ENCODE data around the gene KRTAP4-3.

Gene KRTAP4-3

DNA sequence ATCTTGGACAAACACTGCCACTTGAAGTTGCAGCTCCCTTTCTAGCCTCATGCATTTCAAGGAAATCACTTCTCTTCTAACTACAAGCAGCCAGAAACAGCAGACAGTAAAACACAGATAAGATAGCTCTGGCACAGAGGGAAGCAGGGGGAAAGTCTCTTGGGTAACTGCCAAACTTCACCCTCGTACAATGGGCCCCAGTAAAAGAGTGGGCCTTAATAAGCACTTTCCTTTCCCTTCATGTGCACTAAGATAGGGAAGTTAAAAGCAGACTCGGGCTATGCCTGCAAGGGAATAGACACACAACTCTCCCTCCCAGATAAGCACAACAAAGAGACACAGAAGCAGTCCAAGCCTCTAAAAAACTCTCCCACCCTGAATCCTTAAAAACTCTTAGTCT, 14.2 kb downstream of the KRTAP4-3 start:
- Histone ChIP-seq H3K27ac (ENCODE audit: low read depth, low read length, poor library complexity, severe bottlenecking) (no peak overlapping the region), H3K9me2 (ENCODE audit: low read depth, low read length) (no peaks in the 10 kb centered on the region), H3K4me2 (ENCODE audit: low read length) (no peak overlapping the region), H3K9me3 (ENCODE audit: low read length) (no peaks in the 10 kb centered on the region), H3K27me3 (ENCODE audit: insufficient read depth, low read length) (no peaks in the 10 kb centered on the region), H3K4me3 (ENCODE audit: low read depth, low read length, poor library complexity, severe bottlenecking) (no peak overlapping the region), H3K9ac (ENCODE audit: low read length) (no peak overlapping the region), H3K36me3 (ENCODE audit: insufficient read depth, low read length) (no peaks in the 10 kb centered on the region), H4K20me1 (ENCODE audit: insufficient read depth, low read length) (no peaks in the 10 kb centered on the region), H3K4me1 (ENCODE audit: insufficient read depth, low read length, severe bottlenecking) (no peaks in the 10 kb centered on the region), H2AFZ (ENCODE audit: low read length) (no peak overlapping the region), H3K79me2 (ENCODE audit: insufficient read depth, low read length) (no peaks in the 10 kb centered on the region), H3F3A (ENCODE audit: insufficient read depth, low read length) (no peaks in the 10 kb centered on the region)
- TF ChIP-seq EZH2 (IDR thresholded peaks at IDR 0.05; ENCODE audit: borderline replicate concordance, low read length) = no peak
- TF ChIP-seq, protein P1, sequence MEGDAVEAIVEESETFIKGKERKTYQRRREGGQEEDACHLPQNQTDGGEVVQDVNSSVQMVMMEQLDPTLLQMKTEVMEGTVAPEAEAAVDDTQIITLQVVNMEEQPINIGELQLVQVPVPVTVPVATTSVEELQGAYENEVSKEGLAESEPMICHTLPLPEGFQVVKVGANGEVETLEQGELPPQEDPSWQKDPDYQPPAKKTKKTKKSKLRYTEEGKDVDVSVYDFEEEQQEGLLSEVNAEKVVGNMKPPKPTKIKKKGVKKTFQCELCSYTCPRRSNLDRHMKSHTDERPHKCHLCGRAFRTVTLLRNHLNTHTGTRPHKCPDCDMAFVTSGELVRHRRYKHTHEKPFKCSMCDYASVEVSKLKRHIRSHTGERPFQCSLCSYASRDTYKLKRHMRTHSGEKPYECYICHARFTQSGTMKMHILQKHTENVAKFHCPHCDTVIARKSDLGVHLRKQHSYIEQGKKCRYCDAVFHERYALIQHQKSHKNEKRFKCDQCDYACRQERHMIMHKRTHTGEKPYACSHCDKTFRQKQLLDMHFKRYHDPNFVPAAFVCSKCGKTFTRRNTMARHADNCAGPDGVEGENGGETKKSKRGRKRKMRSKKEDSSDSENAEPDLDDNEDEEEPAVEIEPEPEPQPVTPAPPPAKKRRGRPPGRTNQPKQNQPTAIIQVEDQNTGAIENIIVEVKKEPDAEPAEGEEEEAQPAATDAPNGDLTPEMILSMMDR (IDR thresholded peaks at IDR 0.05; ENCODE audit: low read length) = no peak

DNA sequence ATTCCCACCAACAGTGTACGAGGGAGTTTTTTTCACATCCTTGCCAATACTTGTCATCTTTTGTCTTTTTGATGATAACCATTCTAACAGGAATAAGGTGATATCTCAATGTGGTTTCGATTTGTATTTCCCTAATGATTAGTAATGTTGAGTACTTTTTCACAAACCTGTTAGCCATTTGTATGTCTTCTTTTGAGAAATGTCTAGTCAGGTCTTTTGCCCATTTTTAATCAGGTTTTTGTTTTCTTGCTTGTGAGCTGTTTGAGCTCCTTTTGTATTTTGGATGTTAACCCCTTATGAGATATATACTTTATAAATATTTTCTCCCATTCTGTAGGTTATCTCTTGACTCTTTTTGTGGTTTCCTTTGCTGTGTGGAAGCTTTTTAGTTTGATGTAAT, 16.5 kb downstream of the KRTAP4-3 start:
- H4K20me1 ChIP-seq (ENCODE audit: insufficient read depth, low read length) = no peaks in the 10 kb centered on the region
- H3F3A ChIP-seq (ENCODE audit: insufficient read depth, low read length) = no peaks in the 10 kb centered on the region
- H3K4me3 ChIP-seq (ENCODE audit: low read depth, low read length, poor library complexity, severe bottlenecking) = no peak overlapping the region
- no peaks in the 10 kb centered on the region for H3K27me3 ChIP-seq (ENCODE audit: insufficient read depth, low read length)
- TF ChIP-seq, protein P1 (IDR thresholded peaks at IDR 0.05; ENCODE audit: low read length) = no peak
- no peaks in the 10 kb centered on the region for H3K9me3 ChIP-seq (ENCODE audit: low read length)
- H3K4me1 ChIP-seq (ENCODE audit: insufficient read depth, low read length, severe bottlenecking) = no peaks in the 10 kb centered on the region
- H2AFZ ChIP-seq (ENCODE audit: low read length) = no peak overlapping the region
- no peaks in the 10 kb centered on the region for H3K36me3 ChIP-seq (ENCODE audit: insufficient read depth, low read length)
- no peak overlapping the region for H3K4me2 ChIP-seq (ENCODE audit: low read length)
- no peak overlapping the region for H3K27ac ChIP-seq (ENCODE audit: low read depth, low read length, poor library complexity, severe bottlenecking)
- H3K79me2 ChIP-seq (ENCODE audit: insufficient read depth, low read length) = no peaks in the 10 kb centered on the region
- no peak overlapping the region for H3K9ac ChIP-seq (ENCODE audit: low read length)
- no peaks in the 10 kb centered on the region for H3K9me2 ChIP-seq (ENCODE audit: low read depth, low read length)

DNA sequence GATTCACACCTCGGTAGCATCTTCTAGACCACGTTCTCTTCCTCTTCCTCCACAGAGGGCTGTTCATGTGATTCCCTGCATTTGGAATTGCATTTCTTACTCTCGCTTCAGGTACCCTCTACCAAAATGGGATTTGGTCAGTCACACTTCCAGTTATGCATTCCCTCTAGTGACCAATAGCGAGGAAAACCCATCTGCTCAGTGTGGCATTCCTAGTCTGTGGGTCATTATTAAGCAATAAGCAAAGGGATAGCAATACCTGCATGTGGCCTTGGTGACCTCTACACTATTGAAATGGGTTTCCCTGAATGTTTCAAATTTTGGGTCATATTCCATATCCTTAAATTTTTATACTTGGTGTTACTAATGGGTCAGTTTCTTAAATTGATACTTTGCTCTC, 18.0 kb downstream of the KRTAP4-3 start:
- H3K9me2 ChIP-seq (ENCODE audit: low read depth, low read length) = no peaks in the 10 kb centered on the region

More for the DNA sequence above, 18.0 kb downstream of the KRTAP4-3 start:
- no peaks in the 10 kb centered on the region for H3K27me3 ChIP-seq (ENCODE audit: insufficient read depth, low read length)
- no peaks in the 10 kb centered on the region for H3K4me1 ChIP-seq (ENCODE audit: insufficient read depth, low read length, severe bottlenecking)
- H3K9me3 ChIP-seq (ENCODE audit: low read length) = no peaks in the 10 kb centered on the region
- no peaks in the 10 kb centered on the region for H4K20me1 ChIP-seq (ENCODE audit: insufficient read depth, low read length)
- no peak overlapping the region for H3K4me3 ChIP-seq (ENCODE audit: low read depth, low read length, poor library complexity, severe bottlenecking)
- H3F3A ChIP-seq (ENCODE audit: insufficient read depth, low read length) = no peaks in the 10 kb centered on the region
- H3K36me3 ChIP-seq (ENCODE audit: insufficient read depth, low read length) = no peaks in the 10 kb centered on the region
- H3K79me2 ChIP-seq (ENCODE audit: insufficient read depth, low read length) = no peaks in the 10 kb centered on the region
- no peak for TF ChIP-seq EZH2 (IDR thresholded peaks at IDR 0.05; ENCODE audit: borderline replicate concordance, low read length)
- TF ChIP-seq, protein P1 (IDR thresholded peaks at IDR 0.05; ENCODE audit: low read length) = no peak
- no peak overlapping the region for H2AFZ ChIP-seq (ENCODE audit: low read length)
- H3K27ac ChIP-seq (ENCODE audit: low read depth, low read length, poor library complexity, severe bottlenecking) = no peak overlapping the region
- H3K9ac ChIP-seq (ENCODE audit: low read length) = no peak overlapping the region
- no peak overlapping the region for H3K4me2 ChIP-seq (ENCODE audit: low read length)

All from OCI-LY1 (cell line).